Colonic mucosa (tissue), 4 donors: Measurements from ENCODE around the gene MTMR2. TPM values are rescaled to one million over a fixed set of nuclear protein-coding genes. Genes with fewer than 3 reads are reported as not detected.

ENCODE experiments used
- DNase-seq: peaks from one replicate; pipeline ENCODE4 v3.0.0-alpha.2; 2020
- H3K27ac ChIP-seq: fragments of 200-600 bp; one replicate; pipeline ENCODE4 v1.8.0; 2021
- H3K27me3 ChIP-seq: fragments of 200-600 bp; one replicate; pipeline ENCODE4 v1.8.0; 2021
- H3K36me3 ChIP-seq: fragments of 200-600 bp; one replicate; pipeline ENCODE4 v1.8.0; 2021
- H3K4me1 ChIP-seq: fragments of 200-600 bp; one replicate; pipeline ENCODE4 v1.8.0; 2021; ENCODE audit warnings: mild to moderate bottlenecking
- H3K4me3 ChIP-seq: fragments of 200-600 bp; one replicate; pipeline ENCODE4 v1.8.0; 2021
- H3K9ac ChIP-seq, 2 donors: one replicate each; pipeline ENCODE4 v1.7.0; 2013; ENCODE audit warnings: control low read depth in 2 of 2, low read depth in 2 of 2, low read length in 2 of 2
- H3K9me3 ChIP-seq: fragments of 200-600 bp; one replicate; pipeline ENCODE4 v1.8.0; 2021
- intact Hi-C: fragments of 100-400 bp; cut with DNase I; formaldehyde crosslinking; loops from one replicate; pipeline ENCODE4 v1.14.1; 2022
- total RNA-seq, 2 donors: library from RNA; stranded (reverse); fragmentation: NEBNext Ultra II Directional in 1 of 2; extraction: Animal tissue kit (Norgen Biotek cat#: 25700) in 1 of 2; gene quantifications; one replicate each; pipeline ENCODE4 v1.2.1, GENCODE V29; 2021
- TF ChIP-seq, protein P1 (sequence below): fragments of 200-600 bp; IDR thresholded peaks from one replicate; pipeline ENCODE4 v1.8.0; 2022; ENCODE audit warnings: antibody characterized with exemption, mild to moderate bottlenecking
- donor health status: healthy.
- donor health status: DM: no; HTN: no; CAD: no.
- donor health status: DM: no; HTN: no; CAD: no.

Gene MTMR2
- total RNA-seq, 2 donors from 2014 or later = 29.3 to 34.3 TPM

DNA sequence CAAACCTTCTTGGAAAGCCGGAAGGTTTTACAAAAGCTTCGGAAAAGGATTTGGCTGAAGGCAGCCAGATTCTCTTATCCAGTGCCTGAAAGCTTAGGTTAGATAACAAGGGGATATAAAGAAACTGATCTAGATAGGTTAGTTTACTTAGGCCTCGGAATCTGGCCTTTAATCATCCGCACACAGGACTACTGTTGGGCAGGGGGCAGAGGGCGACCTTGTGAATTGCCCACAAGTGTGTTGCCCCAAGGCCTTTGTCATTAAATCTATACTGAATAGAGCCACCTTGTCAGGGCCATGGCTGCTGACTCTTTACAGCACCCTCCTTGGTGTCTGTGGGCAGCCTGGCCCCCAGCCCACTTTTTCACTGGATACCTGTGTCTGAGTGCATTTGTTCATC lies 9.7 kb upstream of the MTMR2 start:
- no peak overlapping the region for H3K4me3 ChIP-seq
- H3K27me3 ChIP-seq = no peaks in the 10 kb centered on the region
- TF ChIP-seq, protein P1, sequence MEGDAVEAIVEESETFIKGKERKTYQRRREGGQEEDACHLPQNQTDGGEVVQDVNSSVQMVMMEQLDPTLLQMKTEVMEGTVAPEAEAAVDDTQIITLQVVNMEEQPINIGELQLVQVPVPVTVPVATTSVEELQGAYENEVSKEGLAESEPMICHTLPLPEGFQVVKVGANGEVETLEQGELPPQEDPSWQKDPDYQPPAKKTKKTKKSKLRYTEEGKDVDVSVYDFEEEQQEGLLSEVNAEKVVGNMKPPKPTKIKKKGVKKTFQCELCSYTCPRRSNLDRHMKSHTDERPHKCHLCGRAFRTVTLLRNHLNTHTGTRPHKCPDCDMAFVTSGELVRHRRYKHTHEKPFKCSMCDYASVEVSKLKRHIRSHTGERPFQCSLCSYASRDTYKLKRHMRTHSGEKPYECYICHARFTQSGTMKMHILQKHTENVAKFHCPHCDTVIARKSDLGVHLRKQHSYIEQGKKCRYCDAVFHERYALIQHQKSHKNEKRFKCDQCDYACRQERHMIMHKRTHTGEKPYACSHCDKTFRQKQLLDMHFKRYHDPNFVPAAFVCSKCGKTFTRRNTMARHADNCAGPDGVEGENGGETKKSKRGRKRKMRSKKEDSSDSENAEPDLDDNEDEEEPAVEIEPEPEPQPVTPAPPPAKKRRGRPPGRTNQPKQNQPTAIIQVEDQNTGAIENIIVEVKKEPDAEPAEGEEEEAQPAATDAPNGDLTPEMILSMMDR = no peak
- H3K4me1 ChIP-seq = no peaks in the 10 kb centered on the region
- intact Hi-C loops = no loop called here
- no peaks in the 10 kb centered on the region for H3K9me3 ChIP-seq
- H3K9ac ChIP-seq = no peak overlapping the region
- no peaks in the 10 kb centered on the region for H3K36me3 ChIP-seq
- H3K27ac ChIP-seq = no peak overlapping the region
- DNase-seq = no peak

DNA sequence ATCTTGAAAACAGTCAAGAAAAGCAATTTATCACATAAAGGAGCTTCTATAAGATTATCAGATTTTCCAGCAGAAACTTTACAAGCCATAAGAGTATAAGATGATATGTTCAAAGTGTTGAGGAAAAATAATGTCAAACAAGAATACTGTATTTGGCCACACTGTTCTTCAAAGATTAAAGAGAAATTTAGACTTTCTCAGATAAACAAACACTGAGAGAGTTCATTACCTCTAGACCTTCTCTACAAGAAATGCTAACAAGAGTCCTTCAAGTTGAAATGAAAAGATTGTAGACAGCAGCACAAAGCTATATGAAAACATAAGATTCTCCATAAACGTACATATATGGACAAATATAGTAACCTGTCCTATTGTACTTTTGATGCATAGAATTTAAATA lies 8.0 kb upstream of the MTMR2 start:
- intact Hi-C loops = no loop called here
- TF ChIP-seq, protein P1 = no peak
- H3K4me1 ChIP-seq = no peaks in the 10 kb centered on the region
- no peaks in the 10 kb centered on the region for H3K36me3 ChIP-seq
- H3K9me3 ChIP-seq = no peaks in the 10 kb centered on the region
- H3K27ac ChIP-seq = no peak overlapping the region
- H3K27me3 ChIP-seq = no peaks in the 10 kb centered on the region
- DNase-seq = no peak
- H3K4me3 ChIP-seq = no peak overlapping the region
- H3K9ac ChIP-seq = no peak overlapping the region

- no peaks in the 10 kb centered on the region for H3K27me3 ChIP-seq
- intact Hi-C loops = no loop called here
- TF ChIP-seq, protein P1 = no peak
- no peaks in the 10 kb centered on the region for H3K36me3 ChIP-seq
- no peak for DNase-seq
- no peak overlapping the region for H3K27ac ChIP-seq
- H3K9ac ChIP-seq = no peak overlapping the region
- H3K4me1 ChIP-seq = no peaks in the 10 kb centered on the region
- H3K9me3 ChIP-seq = no peaks in the 10 kb centered on the region
- no peak overlapping the region for H3K4me3 ChIP-seq
Measured at GRCh38 chr11:95930948-95931347, 7.0 kb upstream of the MTMR2 start.

- no peak for DNase-seq
- H3K36me3 ChIP-seq = no peaks in the 10 kb centered on the region
- no peak overlapping the region for H3K27ac ChIP-seq
- H3K27me3 ChIP-seq = no peaks in the 10 kb centered on the region
- no peak overlapping the region for H3K4me3 ChIP-seq
- no peaks in the 10 kb centered on the region for H3K4me1 ChIP-seq
- intact Hi-C loops = loop anchor here (10.0 kb wide), 2 partner anchors 68 to 458 kb away; partner anchors contain the start of gene CCDC82
- H3K9me3 ChIP-seq = no peaks in the 10 kb centered on the region
- TF ChIP-seq, protein P1 = no peak
- H3K9ac ChIP-seq = no peak overlapping the region
Measured at GRCh38 chr11:95926726-95927125, 2.8 kb upstream of the MTMR2 start.

- intact Hi-C loops = loop anchor here (10.0 kb wide), 2 partner anchors 70 to 460 kb away; partner anchors contain the start of gene CCDC82
- H3K9ac ChIP-seq = no peak overlapping the region
- DNase-seq = no peak
Measured at GRCh38 chr11:95925011-95925410, 1.1 kb upstream of the MTMR2 start.

More at GRCh38 chr11:95925011-95925410, 1.1 kb upstream of the MTMR2 start:
- H3K4me1 ChIP-seq = no peaks in the 10 kb centered on the region
- TF ChIP-seq, protein P1 = no peak
- peak overlapping the region; percentile 72 for H3K4me3 ChIP-seq
- H3K27me3 ChIP-seq = no peaks in the 10 kb centered on the region
- peak overlapping the region; percentile 90 for H3K27ac ChIP-seq
- no peaks in the 10 kb centered on the region for H3K9me3 ChIP-seq
- no peaks in the 10 kb centered on the region for H3K36me3 ChIP-seq
